Stimulated activated CD8-positive, alpha-beta memory T cell treated with anti-CD3 and anti-CD28 coated beads, Interleukin-7, amount 100 ng/mL, for 48 hours (primary cell): Measurements from ENCODE around the gene HECA.

Source experiments
- DNase-seq, 2 donors: peaks; one replicate each; pipeline ENCODE4 v3.0.0-alpha.2; 2020; ENCODE audit warnings: low read depth in 1 of 2; ENCODE audit errors: extremely low read depth in 1 of 2

The HECA gene

DNA sequence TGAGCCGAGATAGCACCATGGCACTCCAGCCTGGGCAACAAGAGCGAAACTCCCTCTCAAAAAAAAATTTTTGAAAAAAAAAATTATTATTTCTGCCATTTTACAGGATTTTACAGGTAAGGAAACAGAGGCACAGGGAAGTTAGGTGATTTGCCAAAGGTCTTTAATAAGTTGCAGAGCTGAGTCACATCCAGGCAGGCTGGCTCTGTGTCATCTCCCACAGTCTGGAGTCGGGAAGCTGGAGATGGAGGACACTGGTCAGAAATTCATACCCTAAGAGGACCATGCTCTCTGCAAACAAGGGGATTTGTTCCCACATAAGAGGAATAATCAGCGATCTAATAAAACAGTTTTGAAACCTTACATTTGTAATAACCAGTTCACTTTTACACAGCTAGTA is 24.1 kb downstream of the HECA start:
- DNase-seq = no peak

DNA sequence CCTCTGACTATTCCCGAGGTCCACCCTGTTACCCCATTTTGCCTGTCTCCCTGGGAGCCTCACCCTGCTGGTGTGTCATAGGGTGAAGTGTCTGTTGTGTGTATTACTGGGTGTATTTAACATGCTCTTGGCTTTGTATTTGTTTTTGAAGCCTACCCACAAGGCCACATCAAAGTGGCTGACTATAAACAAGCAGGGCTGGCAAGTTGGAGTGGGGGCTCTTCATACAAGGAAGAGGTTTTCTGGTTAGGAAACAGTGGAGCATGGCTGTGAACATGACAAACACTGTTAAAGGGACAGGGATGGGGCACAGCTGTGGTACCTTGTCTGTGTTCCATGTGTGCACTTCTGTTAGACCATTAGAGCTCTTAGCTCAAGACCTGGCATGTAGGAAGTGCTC is 26.3 kb downstream of the HECA start:
- peak in 1 of 2 donors; percentile 40 for DNase-seq

DNA sequence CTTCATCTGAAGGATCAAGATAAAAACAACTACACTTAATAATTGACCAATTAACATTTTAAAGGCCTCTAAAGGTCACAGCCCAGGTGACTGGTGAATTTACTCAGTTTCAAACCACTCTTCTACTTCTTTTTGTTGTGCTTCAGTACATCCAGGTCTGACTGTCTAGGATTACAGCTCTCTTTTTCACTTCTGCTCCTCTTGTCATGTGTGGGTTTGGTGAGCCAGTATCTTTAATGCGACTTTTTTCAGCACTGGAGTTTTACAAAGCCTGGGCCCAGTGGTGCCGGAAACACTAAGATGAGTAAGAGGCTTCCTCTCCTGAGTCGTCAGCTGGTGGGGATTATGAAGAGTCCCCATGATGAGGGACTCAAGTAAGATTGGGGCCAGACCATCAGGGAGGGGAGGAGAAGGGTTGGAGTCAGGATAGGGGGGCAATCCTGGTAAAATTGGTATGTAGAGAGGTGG is 27.0 kb downstream of the HECA start:
- peak in 1 of 2 donors; percentile 72 for DNase-seq

DNA sequence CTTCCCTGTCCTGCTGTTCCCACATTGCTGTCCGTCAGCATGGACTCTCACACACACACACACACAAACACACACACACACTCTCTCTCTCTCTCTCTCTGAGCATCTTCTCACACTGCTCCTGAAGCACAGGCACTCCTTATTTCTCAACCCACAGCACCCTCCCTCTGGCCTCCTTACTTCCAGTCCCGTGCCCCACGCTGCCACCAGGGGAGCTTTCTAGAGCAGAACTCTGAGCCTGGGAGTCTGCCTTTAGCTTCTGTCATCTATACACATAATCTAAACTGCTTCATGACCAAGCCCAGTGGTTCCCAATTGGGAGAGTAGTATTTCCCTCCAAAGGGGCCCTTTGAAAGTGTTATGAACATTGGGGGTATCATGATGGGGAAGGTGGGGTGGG is 29.1 kb downstream of the HECA start:
- no peak for DNase-seq

DNA sequence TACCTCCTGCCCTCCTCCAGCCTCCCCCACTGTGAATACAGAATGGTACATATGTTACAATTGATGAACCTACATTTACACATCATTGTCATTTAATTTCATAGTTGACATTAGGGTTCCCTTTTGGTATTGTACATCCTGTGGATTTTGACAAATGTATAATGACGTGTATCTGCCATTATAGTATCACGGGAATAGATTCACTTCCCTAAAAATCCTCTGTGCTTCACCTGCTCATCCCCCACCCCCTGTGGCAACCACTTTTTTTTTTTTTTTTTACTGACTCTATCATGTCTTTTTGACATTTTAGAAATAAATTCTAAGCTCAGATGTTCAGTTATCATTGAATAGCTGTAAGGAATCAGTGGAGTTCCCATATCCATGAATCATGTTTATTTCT is 30.4 kb downstream of the HECA start:
- DNase-seq = no peak

DNA sequence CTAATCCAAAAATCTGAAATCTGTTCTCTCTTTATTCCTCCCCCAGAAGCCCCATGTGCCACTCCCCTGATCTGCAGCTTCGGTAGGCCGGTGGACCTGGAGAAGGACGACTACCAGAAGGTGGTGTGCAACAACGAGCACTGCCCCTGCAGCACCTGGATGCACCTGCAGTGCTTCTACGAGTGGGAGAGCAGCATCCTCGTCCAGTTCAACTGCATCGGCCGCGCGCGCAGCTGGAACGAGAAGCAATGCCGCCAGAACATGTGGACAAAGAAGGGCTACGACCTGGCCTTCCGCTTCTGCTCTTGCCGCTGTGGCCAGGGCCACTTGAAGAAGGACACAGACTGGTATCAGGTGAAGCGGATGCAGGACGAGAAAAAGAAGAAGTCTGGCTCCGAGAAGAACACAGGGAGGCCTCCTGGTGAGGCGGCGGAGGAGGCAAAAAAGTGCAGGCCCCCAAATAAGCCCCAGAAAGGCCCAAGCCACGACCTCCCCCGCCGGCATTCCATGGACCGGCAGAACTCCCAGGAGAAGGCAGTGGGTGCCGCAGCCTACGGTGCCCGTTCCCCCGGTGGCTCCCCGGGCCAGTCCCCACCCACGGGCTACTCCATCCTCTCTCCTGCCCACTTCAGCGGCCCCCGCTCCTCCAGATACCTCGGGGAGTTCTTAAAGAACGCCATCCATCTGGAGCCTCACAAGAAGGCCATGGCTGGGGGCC is 31.5 kb downstream of the HECA start:
- no peak for DNase-seq

DNA sequence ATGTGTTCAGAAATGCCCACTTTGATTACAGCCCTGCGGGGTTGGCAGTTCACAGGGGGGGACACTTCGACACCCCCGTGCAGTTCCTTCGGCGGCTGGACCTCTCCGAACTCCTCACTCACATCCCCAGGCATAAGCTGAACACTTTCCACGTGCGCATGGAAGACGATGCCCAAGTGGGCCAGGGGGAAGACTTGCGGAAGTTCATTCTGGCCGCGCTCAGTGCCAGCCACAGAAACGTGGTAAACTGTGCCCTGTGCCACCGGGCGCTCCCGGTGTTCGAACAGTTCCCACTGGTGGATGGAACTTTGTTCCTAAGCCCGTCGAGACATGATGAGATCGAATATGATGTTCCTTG is 32.1 kb downstream of the HECA start:
- DNase-seq = no peak

DNA sequence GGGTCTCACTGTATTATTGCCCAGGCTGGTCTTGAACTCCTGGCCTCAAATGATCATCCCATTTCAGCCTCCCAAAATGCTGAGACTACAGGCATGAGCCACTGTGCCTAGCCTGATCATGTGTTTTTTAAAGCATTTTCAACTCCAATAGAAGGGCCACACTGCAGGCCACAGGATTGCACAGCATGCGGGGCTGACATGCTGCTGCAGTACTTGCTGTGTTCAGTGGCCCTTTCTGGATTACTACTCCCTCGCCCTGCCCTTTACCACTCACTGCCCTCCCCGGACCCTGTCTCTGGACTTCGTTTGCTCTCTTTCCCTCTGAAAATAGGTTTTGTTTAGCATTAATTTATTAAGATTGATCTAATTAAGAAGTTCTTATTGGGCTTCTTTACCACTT is 37.3 kb downstream of the HECA start:
- no peak for DNase-seq

DNA sequence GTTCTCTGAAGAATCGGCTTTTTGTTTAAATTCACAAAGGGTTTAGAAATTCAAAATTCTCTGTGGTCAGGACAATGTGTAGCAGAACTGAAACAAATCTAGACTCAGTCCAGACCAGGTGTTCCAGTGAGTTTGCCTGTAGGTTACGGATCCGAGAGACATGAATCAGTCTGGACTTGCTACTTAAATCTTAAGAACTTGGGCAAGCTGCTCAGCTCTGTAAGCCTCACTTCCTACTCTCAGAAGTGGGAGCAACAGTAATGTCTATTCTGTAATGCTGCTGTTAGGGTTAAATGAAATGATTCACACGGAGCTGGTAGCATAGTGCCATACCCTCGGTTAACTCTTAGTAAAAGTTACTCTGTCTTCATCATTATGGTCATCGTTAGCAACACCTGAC is 37.7 kb downstream of the HECA start:
- no peak for DNase-seq

DNA sequence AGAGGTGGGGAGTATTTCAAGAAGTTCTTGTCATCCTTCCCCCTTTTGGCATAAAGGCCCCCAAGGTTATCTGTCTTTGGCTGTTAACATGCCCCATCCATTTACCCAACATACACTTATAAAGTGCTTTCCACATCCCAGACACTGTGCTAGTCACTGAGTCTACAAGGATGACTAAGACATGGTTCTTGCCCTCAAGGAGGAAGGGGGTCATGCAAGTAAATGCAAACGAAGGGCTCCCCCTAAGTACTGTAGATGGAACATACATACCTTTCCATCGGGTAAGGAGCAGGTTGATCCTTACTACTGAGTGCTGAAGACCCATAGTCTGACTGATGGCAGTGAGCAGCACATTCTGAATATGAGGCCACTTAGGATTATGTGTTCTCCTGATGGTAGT is 38.3 kb downstream of the HECA start:
- DNase-seq = no peak

DNA sequence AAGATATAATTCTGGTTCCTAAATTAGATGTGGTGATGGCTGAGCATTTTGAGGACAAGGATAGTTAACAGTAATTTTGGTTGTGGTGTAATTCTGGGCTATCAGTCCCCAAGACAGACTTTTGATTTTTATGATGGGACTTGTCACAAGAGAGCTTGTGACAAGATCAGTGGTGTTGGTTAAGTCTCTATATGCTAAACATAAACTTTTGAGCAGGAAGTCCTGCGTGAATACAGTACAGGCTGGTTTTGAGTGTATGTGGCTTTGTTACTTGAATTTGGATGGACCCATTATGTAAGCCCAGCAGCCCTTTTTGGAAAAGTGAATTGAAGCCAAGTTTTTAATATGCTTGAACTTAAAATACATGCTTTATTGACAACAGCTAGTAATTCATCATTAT is 38.9 kb downstream of the HECA start:
- DNase-seq = no peak

DNA sequence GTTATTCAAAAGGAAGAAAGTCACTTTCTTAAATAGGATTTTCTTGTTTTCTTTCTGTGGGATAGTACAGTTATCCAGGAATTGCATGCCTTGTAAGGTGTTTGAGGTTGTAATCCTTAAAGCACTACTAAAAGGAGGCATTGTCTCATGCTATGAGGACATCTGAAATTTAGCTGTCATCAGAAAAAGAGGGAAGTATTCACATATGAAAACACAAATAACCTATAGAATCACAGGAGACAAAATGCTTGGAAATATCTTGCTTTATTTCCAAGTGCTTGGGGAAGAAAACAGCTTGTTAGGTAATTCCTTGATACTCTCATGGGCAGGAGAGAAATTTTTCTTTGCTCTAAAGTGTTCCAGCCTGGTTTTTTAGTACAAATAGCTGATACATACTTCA is 40.1 kb downstream of the HECA start:
- DNase-seq = no peak

DNA sequence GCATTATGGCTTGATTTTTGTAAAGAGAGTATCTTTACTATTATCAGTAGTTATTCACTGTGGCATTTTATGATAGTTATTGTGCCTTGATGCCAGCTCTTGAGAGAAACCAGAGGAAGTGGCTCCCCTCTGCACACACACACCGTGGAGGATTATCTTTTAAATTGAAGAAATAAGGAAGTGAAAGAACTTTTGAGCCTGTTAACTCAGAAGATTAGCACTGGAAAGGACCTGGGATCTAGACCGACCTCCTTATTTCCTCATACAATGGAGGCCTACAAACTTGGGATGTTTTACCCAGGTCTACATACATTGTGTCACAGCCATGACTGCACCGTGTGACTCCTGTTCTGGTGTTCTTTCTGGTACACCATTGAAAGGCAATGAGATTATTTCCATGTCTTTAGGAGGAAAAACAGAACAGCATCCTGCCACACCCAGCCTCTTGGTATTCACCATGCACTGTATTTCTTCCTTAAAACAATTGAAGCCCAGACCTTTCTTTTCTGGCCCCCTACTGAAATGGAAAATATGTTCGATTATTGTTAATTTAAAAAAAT is 40.6 kb downstream of the HECA start:
- DNase-seq = no peak

DNA sequence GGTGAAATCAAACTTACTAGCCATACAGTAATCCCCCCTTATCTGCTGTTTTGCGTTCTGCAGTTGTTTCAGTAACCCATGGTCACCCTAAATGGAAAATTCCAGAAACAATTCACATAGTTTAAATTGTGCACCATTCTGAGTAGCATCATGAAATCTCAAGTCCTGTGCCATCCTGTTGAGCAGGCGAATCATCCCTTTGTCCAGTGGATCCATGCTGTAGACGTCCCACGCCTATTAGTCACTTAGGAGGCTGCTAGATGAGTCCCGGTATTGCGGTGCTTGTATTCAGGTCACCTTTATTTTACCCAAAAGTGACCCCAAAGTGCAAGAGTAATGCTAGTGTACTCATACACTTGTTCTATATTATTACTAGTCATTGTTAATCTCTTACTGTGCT is 46.4 kb downstream of the HECA start:
- DNase-seq = no peak

DNA sequence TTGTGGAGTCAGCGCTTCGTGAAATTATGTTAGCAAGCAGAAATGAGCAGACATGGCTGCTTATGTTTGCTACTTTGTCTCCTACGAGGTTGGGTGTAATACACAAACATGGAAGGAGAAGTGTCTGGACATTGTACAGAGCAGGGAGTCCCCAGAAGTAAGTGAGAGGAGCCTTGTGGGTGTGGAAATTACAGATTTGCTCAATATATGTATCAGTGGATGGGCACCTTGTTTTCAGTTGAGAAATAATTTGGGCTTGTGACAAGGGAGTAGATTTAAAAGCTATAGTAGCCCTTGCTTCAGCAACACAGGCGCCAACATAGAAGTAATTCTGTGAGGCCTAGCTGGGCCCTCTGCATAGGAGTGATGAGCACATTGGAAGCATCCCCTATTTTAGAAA is 49.2 kb downstream of the HECA start:
- DNase-seq = no peak

DNA sequence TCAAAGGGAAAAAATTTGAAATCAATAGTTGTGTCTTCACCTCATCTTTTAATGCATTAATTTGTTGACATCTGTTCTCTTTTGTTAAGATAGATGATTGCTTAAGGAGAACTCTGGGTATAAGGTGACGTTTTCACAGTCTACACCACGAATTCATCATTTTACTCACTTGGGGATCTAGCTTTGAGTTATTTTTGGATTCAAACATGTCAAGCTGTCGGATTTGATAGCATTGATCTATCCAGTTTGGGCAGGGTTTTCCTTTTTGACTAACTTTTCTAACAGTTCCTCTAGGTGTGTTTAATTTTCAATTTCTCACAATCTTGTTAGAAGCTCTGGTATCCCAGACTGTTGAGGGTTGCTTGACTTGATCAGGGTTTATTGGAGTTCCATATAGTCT is 49.6 kb downstream of the HECA start:
- DNase-seq = no peak

DNA sequence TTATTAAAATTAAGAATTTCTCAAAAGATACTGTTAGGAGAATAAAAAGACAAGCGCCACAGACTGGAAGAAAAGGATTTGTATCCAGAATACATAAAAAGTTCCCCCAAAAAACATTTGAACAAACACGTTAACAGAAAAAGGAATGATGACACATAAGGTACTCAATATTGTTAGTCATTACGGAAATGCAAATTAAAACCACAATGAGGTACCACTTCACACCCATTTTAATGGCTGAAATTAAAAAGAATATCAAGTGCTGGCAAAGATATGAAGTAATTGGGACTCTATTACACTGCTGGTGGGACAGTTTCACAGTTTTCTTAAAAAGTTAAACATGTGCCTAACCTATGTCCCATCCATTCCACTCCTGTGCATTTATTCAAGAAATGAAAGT is 51.4 kb downstream of the HECA start:
- no peak for DNase-seq

DNA sequence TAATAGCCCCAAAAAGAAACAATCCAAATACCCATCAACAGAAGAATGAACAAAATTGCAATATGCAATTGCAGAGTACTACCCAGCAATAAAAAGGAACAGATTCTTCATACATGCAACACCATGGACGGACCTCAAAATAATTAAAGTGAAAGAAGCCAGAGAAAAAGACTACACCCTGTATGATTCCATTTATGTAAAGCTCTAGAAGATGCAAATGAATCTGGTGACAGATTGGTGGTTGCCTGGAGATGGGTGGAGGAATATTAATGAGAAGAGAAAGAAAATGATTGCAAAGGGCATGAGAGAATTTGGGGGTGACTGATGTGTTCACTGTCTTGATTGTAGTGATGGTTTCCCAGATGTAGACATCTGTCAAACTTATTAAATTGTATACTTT is 51.8 kb downstream of the HECA start:
- DNase-seq = no peak

DNA sequence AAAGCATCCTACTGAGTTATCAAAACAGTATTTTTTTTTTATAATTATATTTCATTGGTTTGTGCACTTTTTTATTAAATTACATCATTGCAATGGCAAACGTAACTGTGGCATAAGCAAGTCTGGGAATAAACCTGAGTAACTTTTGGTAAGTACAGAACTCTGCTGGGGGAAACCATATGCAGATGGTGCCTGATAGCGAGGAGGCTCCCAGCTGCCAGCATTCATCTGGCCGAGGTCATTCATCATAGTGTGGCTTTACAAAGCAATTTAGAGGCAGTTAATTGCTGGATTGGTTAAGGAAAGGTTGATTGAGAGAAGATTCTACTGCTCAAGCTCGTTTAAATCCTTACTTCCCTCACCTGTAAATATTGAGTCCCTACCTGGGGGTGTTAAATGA is 52.6 kb downstream of the HECA start:
- no peak for DNase-seq

DNA sequence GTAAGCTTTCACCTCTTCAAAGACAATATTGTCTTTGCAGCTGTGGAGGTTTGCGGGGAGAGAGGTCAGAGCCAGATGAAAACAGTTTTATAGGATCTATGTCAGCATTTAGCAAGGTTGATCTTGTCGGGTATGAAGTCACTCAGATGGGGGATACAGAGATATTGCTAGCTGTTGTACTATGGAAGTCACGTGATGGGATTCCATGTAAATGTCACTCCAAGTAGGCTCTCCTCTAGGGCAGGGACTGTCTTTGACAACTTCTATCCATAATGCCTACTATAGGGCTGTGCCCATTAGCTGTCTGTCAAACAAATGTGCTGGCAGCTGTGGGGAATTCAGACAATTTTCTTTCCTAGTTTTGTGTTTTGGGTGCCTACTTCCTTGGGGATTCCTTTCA is 54.8 kb downstream of the HECA start:
- no peak for DNase-seq

DNA sequence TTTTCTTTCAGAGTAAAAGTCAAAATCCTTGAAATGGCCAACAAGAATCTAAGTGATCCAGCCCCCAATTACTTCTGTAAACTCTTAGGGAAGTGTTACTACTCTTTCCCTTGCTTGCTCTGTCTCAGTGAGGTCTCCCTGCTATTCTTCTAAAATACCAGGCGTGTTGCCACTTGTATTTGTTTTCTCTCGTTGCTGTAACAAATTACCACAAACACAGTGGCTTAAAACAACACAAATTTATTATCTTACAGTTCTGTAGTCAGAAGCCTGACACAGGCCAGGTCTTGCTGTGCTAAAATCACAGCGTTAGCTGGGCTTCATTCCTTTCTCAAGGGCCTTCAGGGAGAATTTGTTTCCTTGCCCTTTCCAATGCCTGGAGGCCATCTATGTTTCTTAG is 59.9 kb downstream of the HECA start:
- no peak for DNase-seq

DNA sequence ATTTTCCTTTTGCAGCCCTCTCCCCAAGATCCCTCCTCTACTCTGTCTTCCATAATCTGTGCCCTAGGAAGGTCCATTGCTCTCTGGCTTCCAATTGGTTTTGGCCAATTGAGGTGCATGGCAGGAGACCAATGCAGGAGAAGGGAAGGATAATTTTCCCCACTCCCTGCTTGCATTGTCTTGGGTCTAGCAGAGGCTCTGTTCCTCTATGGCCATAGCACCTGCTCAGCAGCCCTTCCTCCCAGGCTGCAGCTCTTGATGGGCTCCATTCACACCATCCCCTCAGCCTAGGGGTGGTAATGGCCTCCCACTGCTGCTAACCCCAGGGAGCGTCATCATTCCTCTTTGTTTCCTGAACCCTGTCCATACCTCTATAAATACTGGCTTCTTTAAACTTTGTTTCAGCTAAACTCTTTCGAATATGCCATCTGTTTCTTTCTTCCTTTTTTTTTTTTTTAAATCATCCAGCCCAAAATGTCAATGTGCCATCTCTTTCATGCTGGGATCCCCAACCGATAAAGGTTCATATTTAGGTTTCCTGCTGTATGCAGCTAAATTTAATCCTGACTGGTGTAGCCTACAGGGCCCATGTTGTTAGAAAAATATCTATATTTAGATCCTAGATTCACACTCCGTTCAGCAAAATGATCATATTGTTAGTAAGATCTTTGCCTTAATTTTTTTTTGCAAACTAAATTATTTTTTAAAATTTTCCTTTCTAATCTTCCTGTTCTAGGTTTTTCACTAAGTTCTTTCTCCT is 63.8 kb downstream of the HECA start:
- DNase-seq = no peak
